ENCODE measurements around the gene B3GALT5.

Gene B3GALT5

DNA sequence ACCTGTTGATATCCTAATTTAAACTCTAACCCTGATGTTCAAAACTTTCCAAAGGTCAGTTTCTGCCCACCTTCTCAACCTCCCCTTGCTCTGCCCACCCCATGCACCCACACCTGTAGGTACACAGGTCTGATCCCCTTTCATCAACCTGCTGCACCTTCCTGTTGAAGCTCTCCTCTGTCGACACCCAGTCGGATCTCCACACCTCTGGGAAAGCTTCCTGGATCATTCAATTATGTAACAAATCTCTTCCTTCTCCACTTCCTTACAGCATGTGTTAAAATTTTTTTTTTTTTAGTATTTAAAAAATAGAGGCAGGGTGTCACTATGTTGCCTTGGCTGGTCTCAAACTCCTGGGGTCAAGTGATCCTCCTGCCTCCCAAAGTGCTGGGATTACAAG lies 87.6 kb downstream of the B3GALT5 start:
- no peak for DNase-seq (ENCODE audit: low read depth in 2 of 2)

DNA sequence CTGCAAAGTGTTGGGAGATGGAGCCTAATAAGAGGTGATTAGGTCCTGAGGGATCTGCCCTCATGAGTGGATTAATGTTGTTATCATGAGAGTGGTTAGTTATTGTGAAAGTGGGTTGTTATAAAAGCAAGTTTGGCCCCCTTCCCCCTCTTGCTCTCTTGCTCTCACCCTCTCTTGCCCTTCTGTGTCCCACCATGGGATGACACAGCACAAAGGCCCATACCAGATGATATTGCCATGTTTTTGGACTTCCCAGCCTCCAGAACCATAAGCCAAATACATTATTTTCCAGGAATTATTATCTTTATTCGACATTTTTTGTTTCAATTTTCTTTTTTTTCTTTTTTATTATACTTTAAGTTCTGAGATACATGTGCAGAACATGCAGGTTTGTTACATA lies 90.8 kb downstream of the B3GALT5 start:
- no peak for DNase-seq (ENCODE audit: low read depth in 2 of 2)

DNA sequence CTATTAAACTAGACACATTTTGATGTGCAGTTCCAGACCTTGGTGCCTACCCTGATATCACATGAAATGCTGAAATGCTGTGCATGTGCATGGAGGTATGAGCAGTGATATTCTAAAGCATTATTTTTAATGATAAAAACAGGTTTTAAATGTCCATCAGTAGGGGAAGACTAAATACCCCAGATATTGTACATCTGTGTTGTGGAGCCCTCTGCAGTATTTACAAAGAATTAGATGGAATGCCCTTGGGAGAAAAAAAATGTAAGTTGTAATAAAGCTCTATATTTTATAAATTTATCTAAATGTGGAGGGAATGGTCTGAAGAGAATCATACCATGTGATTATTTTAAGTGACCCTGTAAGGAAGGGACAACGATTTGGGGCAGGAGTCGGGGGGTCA lies 93.1 kb downstream of the B3GALT5 start:
- no peak for DNase-seq (ENCODE audit: low read depth in 2 of 2)

DNA sequence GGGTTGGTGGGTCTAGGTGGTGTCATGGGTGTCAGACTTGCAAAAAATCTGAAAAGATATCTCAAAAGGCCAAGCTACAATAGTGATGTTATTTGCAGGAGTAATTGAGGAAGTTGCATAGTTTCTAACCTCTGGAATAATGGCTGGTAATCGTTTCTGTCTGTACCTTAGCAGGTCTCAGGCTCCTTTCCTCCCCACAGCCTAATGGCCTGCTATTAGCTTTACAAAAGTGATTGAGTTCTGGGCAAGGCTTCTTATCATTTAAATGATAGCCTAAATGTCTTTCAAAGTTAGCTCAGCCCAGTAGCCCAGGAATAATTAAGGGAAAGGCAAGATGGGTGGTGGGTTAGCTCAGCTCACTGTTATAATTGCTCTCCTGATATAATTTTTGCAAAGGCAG lies 94.6 kb downstream of the B3GALT5 start:
- DNase-seq (ENCODE audit: low read depth in 2 of 2), result no peak

DNA sequence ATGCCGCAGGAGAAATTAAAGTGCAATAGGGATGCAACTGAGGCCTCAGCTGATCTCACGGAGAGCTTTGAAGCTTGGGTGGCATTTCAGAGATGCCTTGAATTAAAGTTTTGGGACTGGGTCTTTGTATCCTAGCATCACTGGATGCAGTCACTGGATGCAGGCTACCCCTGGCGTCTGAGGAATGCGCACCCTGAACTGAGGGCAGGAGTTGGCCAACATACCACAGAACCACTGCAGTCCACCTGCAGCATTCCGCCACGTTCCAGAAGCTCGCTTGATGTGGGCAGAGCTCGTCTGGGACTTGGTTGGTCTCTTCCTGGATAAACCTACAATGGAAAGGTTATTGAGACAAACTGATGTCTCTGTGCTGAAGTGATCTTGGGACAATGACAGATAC lies 98.1 kb downstream of the B3GALT5 start:
- no peak for DNase-seq (ENCODE audit: low read depth in 2 of 2)

DNA sequence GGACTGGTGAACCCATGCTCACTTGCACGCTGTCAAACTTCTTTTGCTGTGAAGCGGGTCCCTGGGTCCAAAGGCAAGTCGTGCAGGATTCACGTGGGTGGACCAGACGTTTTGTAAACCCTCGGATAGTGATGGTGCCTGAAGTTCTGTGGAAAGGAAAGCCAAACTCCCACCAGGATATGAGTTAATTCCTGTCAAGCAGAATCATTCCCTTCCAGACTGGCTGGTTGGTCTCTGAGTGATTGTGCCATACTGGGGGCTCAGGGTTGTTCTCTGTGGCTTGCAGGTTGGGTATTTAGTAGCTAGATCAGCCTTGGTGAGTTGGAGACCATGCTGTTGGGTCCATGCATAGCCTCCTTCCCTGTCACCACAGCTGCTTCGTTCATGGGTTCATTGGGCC lies 99.5 kb downstream of the B3GALT5 start:
- no peak for DNase-seq (ENCODE audit: low read depth in 2 of 2)

DNA sequence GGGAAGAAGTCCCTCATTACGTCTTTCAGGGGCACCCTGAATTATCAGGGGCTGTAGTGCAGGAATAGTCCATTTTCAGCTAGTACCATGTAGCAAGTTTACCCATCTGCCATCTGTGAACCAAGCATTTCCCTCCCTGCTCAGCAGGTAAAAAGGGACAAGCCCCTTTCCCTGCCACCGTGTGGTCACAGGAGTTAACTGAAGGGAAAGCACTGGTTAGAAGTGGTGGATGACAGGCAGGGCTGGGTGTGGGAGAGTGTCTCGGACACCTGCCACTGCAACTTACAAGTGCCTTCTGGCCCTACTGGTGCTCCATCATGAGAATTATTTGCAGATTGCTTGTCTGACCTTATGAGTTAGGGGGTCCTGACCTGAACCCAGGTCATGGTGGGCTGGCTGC lies 100.2 kb downstream of the B3GALT5 start:
- no peak for DNase-seq (ENCODE audit: low read depth in 2 of 2)

DNA sequence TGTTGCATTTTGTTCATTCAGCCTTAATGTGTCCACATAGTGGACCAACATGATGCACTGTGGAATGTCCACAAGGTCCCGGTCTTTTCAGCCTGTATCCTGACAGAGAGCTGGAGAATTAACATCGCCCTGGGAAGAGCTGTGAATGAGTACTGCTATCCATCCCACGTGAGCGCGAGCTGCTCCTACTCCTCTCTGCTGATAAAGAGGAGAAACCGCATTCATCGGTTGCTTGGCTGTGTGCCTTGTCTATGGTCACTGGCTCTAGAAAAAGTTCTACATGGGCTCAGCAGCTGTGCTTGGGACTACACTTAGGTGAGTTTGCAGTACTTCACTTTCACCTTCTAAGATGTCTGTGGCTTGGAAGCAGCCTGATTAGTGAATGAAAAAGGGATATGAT lies 101.2 kb downstream of the B3GALT5 start:
- DNase-seq (ENCODE audit: low read depth in 2 of 2), result no peak

DNA sequence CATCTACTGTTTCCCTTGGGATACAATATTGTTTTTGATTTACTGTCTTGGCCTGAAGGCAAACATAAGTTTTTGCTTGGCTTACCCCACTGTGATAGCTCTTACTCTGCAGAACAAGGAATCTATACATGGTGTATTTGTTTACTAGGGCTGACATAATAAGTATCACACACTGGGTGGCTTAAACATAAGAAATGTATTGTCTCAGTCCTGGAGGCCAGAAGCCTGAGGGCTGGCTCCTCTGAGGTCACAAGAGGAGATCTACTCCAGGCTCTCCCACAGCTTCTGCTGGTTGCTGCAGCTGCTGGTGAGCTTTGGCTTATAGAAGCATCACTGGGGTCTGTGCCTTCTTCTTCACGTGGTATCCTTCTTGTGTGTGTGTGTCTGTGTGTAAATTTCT lies 101.6 kb downstream of the B3GALT5 start:
- DNase-seq (ENCODE audit: low read depth in 2 of 2), result no peak

DNA sequence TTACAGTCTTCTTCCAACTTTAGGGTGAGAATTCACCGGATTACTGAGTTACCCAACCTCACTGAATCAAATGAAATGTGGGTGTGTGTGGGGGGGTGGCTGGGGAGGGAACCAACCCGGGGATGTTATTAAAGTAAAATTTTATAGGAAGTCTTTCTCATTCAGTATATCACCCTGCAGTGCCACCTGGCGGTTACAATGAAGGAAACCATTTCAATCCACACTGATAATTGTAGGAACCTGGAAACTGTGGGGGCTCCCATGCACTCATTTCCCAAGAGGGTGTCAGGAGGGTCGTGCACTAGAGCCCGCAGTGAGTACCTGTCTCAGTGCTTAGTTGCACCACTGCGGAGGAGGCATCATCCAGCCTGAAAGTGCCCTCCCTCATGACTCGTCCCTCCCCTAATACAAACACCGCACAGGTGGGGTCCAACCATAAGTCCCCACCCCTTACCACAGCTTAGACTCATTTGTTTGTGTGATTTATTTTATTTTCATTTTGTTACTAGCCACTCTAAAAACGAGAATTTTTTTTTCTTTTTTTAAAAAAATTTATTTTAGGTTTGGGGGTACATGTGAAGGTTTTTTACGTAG lies 103.2 kb downstream of the B3GALT5 start:
- peak in 1 of 2 donors; percentile 5 for DNase-seq (ENCODE audit: low read depth in 2 of 2)

DNA sequence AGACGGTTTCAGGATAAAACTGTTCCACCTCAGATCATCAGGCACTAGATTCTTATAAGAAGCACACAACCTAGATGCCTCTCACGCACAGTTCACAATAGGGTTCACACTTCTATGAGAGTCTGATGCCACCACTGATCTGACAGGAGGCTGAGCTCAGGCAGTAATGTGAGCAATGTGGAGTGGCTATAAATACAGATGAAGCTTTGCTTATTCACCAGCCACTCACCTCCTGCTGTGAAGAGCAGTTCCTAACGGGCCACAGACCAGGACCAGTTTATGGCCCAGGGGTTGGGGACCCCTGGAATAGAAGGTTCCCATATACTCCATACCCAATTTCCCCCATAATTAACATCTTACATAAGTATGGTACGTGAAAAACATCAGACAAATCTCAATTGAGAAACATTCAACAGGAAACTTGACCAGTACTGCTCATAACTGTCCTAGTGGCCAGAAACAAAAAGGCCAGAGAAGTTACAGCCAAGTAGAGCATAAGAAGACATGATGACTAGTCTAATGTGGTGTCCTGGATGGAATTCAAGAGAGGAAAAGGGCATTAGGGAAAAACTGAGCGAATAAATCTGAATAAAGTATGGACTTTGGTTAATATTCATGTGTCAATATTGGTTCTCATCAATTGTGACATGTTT lies 107.5 kb downstream of the B3GALT5 start:
- DNase-seq (ENCODE audit: low read depth in 2 of 2), result no peak

DNA sequence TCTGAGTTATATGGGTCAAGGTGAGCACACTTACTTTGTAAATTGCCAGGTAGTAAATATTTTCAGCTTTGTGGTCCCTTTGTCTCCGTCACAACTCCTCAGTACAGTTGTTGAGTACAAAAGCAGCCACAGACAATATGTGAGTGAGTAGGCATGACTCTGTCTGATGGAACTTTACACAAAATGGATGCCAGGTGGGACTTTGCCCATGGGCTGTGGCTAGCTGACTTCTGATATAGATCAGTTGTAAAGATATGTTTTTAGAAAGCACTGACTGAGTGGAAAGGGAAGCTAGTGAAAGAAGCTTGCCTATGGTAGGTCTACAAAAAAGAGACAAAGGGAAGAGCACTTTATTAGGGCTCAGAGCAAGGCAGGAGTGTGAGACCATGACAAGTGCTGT lies 109.1 kb downstream of the B3GALT5 start:
- DNase-seq (ENCODE audit: low read depth in 2 of 2), result no peak

Data from stimulated activated CD8-positive, alpha-beta memory T cell treated with anti-CD3 and anti-CD28 coated beads, Interleukin-7, amount 100 ng/mL, for 1 hour (primary cell).